GM12891 (cell line): ENCODE measurements around the gene TTLL3.

Experiments
- DNase-seq: peaks from one replicate; pipeline ENCODE4 v3.0.0; 2011; ENCODE audit warnings: low spot score; ENCODE audit not compliant: insufficient read length
- FAIRE-seq: peaks from 2 replicates; lab custom pipeline; 2011; peaks lifted over from hg19 to GRCh38; lab: Jason Lieb, UNC
- PAX5 ChIP-seq: IDR thresholded peaks from 2 replicates; pipeline ENCODE4 v1.6.1; 2011; ENCODE audit warnings: low read length, moderate library complexity, mild to moderate bottlenecking; ENCODE audit not compliant: insufficient read depth, severe bottlenecking
- POLR2A ChIP-seq: IDR thresholded peaks from 2 replicates; pipeline ENCODE4 v1.6.1; 2011; ENCODE audit warnings: low read depth, low read length, control low read depth
- POLR2AphosphoS5 ChIP-seq: IDR thresholded peaks from 2 replicates; pipeline ENCODE4 v1.6.1; 2011; ENCODE audit warnings: low read depth, low read length, control low read depth
- POU2F2 ChIP-seq: IDR thresholded peaks from 2 replicates; pipeline ENCODE4 v1.6.1; 2011; ENCODE audit warnings: low read depth, mild to moderate bottlenecking, control low read depth, low read length, moderate library complexity
- SPI1 ChIP-seq: IDR thresholded peaks from 2 replicates; pipeline ENCODE4 v1.6.1; 2011; ENCODE audit warnings: low read depth, low read length, control low read depth
- TAF1 ChIP-seq: IDR thresholded peaks from 2 replicates; pipeline ENCODE4 v1.6.1; 2011; ENCODE audit warnings: low read depth, low read length, control low read depth

Gene TTLL3

DNA sequence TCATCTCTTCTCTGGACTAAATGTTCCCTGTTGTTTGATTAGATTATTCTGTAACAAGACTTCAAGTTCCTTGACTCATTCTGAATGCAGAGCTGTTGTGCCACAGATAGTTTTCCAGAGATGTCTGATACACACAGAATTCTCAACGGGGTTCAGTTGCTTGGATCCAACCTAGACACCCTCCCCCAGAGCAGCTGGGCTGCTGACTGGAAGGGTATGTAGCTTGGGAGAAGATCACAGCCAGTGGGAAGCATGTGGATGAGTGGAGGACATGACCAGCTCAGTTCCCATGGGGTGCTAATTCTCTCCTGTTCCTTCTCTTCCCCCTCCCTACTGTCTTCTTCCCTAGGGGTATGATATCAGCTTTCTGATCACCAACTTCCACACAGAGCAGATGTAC is 6.6 kb upstream of the TTLL3 start:
- FAIRE-seq: no peak
- no peak for DNase-seq
- no peak for TF ChIP-seq POLR2A
- no peak for TF ChIP-seq PAX5
- TF ChIP-seq POU2F2: no peak
- TF ChIP-seq POLR2AphosphoS5: no peak
- TF ChIP-seq SPI1: no peak
- TF ChIP-seq TAF1: no peak

GRCh38 chr3:9804996-9805395 is 5.1 kb upstream of the TTLL3 start:
- no peak for TF ChIP-seq POU2F2
- TF ChIP-seq TAF1: no peak
- no peak for TF ChIP-seq POLR2AphosphoS5
- TF ChIP-seq SPI1: no peak
- no peak for TF ChIP-seq POLR2A
- TF ChIP-seq PAX5: no peak
- FAIRE-seq (no peak), DNase-seq (no peak)

DNA sequence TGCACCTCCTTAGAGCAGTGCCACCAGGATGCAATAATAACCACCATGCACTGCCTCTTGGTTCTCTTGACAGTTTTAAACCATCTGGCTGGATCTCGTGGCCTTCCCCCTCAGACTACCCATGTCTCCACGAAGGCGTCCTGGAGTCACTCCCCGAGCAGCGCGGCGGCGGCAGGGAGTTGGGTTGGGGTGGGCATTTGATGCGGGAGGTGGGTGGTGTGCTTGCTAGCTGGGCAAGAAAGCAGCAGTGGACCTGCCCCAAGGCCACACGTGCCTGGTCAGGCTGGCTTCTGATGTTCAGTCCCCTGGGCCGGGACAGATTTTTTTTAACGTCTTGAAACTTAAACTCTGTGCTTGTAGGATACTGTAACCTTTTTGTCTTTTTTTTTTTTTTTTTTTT is 3.9 kb upstream of the TTLL3 start:
- TF ChIP-seq TAF1: no peak
- TF ChIP-seq SPI1: no peak
- no peak for TF ChIP-seq POU2F2
- no peak for TF ChIP-seq POLR2AphosphoS5
- TF ChIP-seq POLR2A: no peak
- TF ChIP-seq PAX5: no peak
- DNase-seq: no peak
- FAIRE-seq: no peak

- FAIRE-seq: no peak
These were observed 3.1 kb upstream of the TTLL3 start for GRCh38 chr3:9806688-9807589.

GRCh38 chr3:9807981-9808344 is 2.1 kb upstream of the TTLL3 start:
- DNase-seq (no peak), FAIRE-seq (no peak)
- TF ChIP-seq TAF1 (no peak), POLR2A (no peak), POLR2AphosphoS5 (no peak), POU2F2 (no peak), PAX5 (no peak), SPI1 (no peak)

More at GRCh38 chr3:9806688-9807589, 3.1 kb upstream of the TTLL3 start:
- no peak for TF ChIP-seq SPI1
- TF ChIP-seq POU2F2: no peak
- no peak for TF ChIP-seq TAF1
- TF ChIP-seq PAX5: no peak
- no peak; the same call in 1 of the 2 replicates for TF ChIP-seq POLR2A
- TF ChIP-seq POLR2AphosphoS5: no peak
- no peak for DNase-seq

GRCh38 chr3:9808345-9809037 is 1.6 kb upstream of the TTLL3 start:
- TF ChIP-seq POLR2A: peak; percentile 46
- no peak for TF ChIP-seq TAF1
- TF ChIP-seq PAX5: no peak
- TF ChIP-seq POU2F2: peak; percentile 67
- peak; percentile 47; the same call in 1 of the 2 replicates for TF ChIP-seq POLR2AphosphoS5
- peak; percentile 56 for DNase-seq
- peak; percentile 60 for FAIRE-seq

- DNase-seq (no peak), FAIRE-seq (no peak)
- 0 out of 2 replicates have a peak, but pooled peaks have one; percentile 0 for TF ChIP-seq SPI1
- TF ChIP-seq POU2F2: no peak
These were observed 835 bp upstream of the TTLL3 start for GRCh38 chr3:9809239-9809614.

DNA sequence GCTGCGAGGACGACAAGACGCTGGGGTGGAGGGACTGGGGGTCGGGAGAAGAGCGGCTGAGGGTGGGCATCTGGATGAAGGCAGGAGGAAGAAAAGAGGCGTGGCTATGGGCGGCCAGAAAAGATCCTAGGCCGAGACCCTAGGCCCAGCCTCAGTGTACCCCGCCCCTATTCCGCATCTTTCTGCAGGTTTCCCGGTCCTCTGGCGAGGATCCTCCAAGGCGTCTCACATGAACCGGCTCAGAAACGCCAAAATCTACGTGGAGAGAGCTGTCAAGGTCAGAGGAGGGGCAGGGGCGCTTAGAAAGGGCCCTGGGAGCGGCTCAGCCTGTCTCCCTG is 340 bp downstream of the TTLL3 start:
- FAIRE-seq (no peak), DNase-seq (no peak)
- no peak for TF ChIP-seq PAX5
- TF ChIP-seq SPI1: no peak
- TF ChIP-seq POLR2AphosphoS5: 0 out of 2 replicates have a peak, but pooled peaks have one; percentile 34
- TF ChIP-seq POU2F2: no peak
- no peak; the same call in 1 of the 2 replicates for TF ChIP-seq POLR2A
- TF ChIP-seq TAF1: no peak

- TF ChIP-seq POLR2A (0 out of 2 replicates have a peak, but pooled peaks have one; percentile 41), SPI1 (no peak), TAF1 (no peak)
- DNase-seq: no peak
- FAIRE-seq: no peak
These were observed 784 bp downstream of the TTLL3 start for GRCh38 chr3:9810846-9811245.

- no peak for FAIRE-seq
- TF ChIP-seq POLR2A: peak; percentile 39; the same call in 1 of the 2 replicates
- TF ChIP-seq TAF1: no peak
- peak; percentile 49 for TF ChIP-seq POLR2AphosphoS5
- no peak for DNase-seq
These were observed 2.9 kb downstream of the TTLL3 start for GRCh38 chr3:9812870-9813483.
